IPS-15b (cell line): ENCODE data around the gene CHRNG.

Source experiments
- H3K27me3 ChIP-seq: one replicate; pipeline ENCODE4 v1.6.1; 2013; ENCODE audit warnings: low read length; ENCODE audit not compliant: control insufficient read depth, insufficient read depth
- H3K36me3 ChIP-seq: one replicate; pipeline ENCODE4 v1.6.1; 2013; ENCODE audit warnings: low read length; ENCODE audit not compliant: control insufficient read depth, insufficient read depth
- H3K4me1 ChIP-seq: one replicate; pipeline ENCODE4 v1.6.1; 2013; ENCODE audit warnings: mild to moderate bottlenecking, low read length; ENCODE audit not compliant: control insufficient read depth, insufficient read depth
- H3K4me3 ChIP-seq: one replicate; pipeline ENCODE4 v1.5.1; 2013; ENCODE audit warnings: low read depth, low read length
- H3K9ac ChIP-seq: one replicate; pipeline ENCODE4 v1.6.1; 2013; ENCODE audit warnings: low read depth, mild to moderate bottlenecking, low read length
- H3K9me3 ChIP-seq: one replicate; pipeline ENCODE4 v1.6.1; 2013; ENCODE audit warnings: mild to moderate bottlenecking, low read length; ENCODE audit not compliant: control insufficient read depth, insufficient read depth

The CHRNG gene, protein sequence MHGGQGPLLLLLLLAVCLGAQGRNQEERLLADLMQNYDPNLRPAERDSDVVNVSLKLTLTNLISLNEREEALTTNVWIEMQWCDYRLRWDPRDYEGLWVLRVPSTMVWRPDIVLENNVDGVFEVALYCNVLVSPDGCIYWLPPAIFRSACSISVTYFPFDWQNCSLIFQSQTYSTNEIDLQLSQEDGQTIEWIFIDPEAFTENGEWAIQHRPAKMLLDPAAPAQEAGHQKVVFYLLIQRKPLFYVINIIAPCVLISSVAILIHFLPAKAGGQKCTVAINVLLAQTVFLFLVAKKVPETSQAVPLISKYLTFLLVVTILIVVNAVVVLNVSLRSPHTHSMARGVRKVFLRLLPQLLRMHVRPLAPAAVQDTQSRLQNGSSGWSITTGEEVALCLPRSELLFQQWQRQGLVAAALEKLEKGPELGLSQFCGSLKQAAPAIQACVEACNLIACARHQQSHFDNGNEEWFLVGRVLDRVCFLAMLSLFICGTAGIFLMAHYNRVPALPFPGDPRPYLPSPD

DNA sequence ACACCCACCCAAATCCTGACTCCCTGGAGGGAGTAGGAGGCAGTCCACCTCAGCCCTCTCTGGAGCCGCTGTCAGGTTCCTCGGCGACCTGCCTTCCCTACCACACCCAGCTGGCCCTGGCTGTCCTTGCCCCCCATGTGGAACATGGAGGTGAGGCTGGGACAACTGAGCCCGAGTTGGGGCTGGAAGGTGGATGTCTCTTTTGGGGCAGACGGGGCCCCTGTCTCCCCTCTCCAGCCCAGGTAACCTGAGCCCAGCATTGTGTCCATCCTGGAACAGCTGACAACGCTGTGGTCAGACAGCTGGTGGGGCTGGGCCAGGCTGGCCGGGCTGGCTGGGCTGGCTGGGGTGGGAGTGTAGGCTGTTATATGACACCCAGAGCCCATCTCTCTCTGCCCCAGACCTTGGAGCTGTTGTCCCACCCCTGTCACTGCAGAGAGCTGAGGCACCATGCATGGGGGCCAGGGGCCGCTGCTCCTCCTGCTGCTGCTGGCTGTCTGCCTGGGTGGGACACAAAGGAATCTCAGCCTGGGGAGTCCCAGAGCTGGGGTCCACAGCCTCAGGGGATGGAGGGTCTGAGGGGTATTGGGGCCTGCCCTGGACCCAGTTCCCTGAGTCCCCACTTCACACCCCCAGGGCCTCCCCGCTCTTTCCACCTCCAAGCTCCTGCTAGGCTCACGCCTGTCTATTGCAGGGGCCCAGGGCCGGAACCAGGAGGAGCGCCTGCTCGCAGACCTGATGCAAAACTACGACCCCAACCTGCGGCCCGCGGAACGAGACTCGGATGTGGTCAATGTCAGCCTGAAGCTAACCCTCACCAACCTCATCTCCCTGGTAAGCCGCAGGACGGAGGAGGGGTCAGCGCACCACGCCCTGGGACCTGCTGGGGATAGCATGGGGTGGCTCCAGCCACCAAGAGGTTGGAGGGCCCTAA lies at the start of gene CHRNG:
CHRNG (plus strand) TSS at position 395 of the 934 bp plus-strand sequence; CDS start at position 451, 56 bp downstream.
- no peak within 1 kb of the TSS for H3K9ac ChIP-seq
- H3K4me3 ChIP-seq: no peak within 1 kb of the TSS
- no peaks in the 10 kb centered on the region for H3K27me3 ChIP-seq
- no peaks in the 10 kb centered on the region for H3K9me3 ChIP-seq
- H3K4me1 ChIP-seq: peaks cover 7% of the 10 kb centered on the region
- H3K36me3 ChIP-seq: no peaks in the 10 kb centered on the region

DNA sequence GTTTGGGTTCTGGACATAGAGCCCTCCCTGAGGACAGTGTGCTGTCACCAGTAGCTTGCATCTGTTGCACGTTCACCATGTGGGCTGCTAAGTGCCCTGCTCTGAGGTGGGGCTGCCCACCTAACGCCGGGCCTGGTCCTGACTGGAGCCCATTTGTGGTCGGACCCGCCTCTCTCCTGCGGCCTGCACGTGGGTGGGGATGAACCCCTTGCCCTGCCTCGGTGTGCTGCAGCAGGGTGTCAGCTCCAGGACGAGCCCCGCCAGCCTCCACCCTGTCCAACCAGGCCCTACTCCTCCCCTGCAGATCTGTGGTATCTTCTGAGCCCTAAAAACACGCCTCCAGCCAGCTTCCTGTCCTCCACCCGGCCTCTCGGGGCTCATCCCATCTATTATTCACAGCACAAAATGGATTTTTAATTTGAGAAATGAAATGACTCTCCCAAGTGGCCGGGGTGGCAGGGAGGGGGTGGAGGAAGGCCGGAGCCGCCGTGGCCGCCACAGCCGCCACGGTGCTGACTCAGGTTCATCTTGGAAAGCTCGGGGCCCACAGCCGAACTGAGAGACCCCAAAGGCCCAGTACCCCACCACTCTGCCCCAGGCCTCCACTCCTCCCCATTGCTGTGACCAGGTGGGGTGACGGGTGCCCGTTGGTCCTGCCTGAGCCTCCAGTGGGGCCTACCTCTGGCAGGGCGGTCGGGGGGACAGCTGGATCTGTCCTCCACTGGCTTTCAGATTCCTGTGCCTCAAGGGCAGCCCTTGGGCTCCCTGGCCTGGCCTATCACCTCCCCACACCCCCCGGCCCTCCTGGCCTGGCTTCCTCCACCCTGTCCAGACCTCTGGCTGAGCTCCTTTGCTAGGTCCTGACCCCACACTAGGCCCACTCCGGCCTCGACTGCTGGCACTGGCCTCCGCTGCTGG lies 49.0 kb upstream of the CHRNG start:
- Histone ChIP-seq H3K4me1 (peaks cover 6% of the 10 kb centered on the region), H3K9ac (no peak overlapping the region), H3K9me3 (no peaks in the 10 kb centered on the region), H3K4me3 (no peak overlapping the region), H3K36me3 (no peaks in the 10 kb centered on the region), H3K27me3 (peaks cover 32% of the 10 kb centered on the region)

DNA sequence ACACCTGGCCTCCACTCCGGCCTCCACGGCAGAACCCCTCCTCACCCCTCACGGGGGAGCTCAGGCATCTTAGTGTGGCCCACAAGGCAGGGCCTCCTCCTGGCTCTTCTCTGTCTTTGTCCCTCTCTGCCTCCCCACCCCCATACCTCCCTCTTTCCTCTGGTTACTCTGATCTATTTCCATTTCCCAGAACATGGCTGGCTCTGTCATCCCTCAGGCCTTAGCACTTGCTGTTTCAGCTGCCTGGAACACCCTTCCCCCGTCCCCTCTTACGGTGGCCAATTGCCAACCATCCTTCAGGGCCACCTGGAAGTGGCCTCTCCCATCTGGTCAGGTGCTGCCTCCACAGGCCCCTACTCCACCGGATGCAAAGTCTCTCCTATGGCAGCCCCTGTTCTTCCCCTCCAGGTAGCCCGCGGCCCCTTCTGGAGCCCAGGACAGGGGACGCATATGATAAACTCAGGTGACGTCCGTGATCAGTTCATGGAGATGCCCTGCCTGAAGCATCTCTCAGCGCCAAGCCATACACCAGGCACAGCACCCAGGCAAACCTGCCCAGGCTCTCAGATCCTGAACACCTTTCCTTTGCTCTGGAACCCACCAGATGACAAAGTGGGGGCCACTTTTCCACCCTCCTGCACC lies 48.2 kb upstream of the CHRNG start:
- Histone ChIP-seq H3K36me3 (no peaks in the 10 kb centered on the region), H3K27me3 (peaks cover 24% of the 10 kb centered on the region), H3K4me3 (no peak overlapping the region), H3K9ac (no peak overlapping the region), H3K9me3 (no peaks in the 10 kb centered on the region), H3K4me1 (peaks cover 6% of the 10 kb centered on the region)

DNA sequence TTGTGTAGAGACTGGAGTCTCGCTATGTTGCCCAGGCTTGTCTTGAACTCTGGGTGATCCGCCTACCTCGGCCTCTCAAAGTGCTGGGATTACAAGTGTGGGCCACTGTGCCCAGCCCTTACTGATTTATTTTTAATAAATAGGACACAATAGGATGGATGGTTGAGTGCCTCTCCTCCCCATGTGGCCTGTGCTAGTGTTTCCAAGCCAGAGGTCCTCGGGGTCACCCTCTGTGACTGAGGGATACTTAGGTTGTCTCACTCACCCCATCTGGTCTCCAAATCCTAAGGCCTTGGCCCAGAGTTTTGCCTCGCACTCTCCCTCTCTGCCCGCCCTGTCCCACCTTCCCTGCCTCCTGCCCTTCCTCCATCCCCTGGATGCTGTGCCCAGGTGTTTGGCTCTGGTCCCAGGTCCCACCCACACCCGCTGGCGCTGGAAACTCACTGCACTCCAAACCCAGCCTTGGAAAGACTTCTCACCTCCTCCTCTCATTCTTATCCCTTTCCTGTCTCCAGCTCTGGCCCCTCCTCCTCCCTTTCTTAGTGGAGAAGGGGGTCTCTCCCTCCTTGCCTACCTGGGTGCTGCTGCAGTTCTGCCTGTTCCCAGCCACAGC lies 47.1 kb upstream of the CHRNG start:
- H3K9ac ChIP-seq: no peak overlapping the region
- no peaks in the 10 kb centered on the region for H3K9me3 ChIP-seq
- H3K4me1 ChIP-seq: peaks cover 6% of the 10 kb centered on the region
- H3K27me3 ChIP-seq: peaks cover 15% of the 10 kb centered on the region
- H3K4me3 ChIP-seq: no peak overlapping the region
- H3K36me3 ChIP-seq: no peaks in the 10 kb centered on the region

DNA sequence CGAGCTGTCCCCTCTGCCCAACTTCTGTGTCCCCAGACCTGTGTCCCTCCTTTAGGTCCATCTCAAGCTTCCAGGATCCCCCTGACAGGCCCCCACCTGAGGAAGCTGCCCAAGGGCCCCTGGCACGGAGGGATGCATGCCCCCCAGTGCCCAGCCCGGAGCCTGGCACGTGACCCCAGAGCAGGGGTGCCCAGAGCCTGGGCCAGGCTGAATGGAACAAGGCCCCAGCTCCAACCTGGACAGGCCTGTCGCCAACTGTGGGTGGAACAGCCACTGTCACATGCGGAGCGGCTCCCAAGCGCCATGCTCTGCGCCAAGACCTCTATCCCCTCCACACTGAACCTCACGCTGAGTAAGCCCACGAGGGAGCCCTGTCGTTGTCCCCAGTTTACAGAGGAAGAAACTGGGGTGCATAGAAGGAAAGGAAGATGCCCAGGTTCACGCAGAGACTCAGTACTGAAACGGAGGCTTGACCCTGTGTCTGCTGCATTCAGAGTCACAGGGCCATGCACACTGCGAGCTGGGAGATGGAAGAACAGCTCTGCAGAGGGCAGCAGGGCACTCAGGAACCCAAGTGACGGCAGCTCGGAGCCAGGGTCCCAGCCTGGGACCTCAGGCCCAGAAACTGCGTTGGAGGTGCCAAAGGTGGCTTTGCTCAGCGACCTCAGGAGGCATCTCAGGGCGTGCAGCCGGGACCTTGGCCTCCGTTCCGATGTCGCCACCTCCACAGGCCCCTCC lies 46.4 kb upstream of the CHRNG start:
- H3K4me3 ChIP-seq: no peak overlapping the region
- no peaks in the 10 kb centered on the region for H3K9me3 ChIP-seq
- no peak overlapping the region for H3K9ac ChIP-seq
- H3K27me3 ChIP-seq: peaks cover 11% of the 10 kb centered on the region
- H3K36me3 ChIP-seq: no peaks in the 10 kb centered on the region
- peaks cover 6% of the 10 kb centered on the region for H3K4me1 ChIP-seq

DNA sequence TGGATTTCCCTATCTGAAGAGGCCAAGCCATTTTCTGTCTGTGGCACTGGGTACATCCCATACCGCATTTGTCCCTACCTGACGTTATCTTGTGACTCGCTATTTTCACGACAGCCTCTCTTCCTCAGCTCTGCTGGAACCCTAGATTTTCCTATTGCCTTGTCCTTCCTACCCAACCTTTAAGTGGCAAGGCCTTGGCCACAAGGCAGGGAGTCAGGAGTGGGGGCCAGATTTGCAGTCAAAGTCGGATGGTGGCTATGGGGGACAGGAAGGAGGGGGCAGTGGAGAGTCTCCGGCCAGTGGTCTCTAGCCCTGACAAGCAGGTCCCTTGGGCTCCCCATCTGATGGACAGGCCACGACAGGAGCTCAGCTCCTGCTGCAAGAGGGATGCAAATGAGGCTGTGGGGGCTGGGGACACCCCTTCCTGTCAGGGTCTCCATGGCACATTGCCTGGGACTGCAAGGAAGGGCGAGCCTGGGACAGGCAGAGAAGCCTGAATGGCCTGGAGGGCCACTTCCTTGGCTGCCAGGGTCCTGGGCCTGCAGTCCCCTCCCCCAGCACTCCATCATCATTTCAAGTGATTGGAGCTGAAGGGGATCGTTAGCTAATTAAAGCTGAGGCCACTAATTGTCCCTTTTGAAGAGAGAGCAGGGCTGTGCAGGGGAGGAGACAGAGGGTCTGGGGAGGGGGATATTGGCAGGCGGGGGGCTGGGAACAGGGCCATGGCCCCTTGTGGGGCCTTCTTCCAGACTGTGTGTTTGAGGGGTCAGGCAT lies 45.6 kb upstream of the CHRNG start:
- Histone ChIP-seq H3K9me3 (no peaks in the 10 kb centered on the region), H3K36me3 (no peaks in the 10 kb centered on the region), H3K4me3 (no peak overlapping the region), H3K27me3 (peaks cover 4% of the 10 kb centered on the region), H3K9ac (no peak overlapping the region), H3K4me1 (peaks cover 6% of the 10 kb centered on the region)

DNA sequence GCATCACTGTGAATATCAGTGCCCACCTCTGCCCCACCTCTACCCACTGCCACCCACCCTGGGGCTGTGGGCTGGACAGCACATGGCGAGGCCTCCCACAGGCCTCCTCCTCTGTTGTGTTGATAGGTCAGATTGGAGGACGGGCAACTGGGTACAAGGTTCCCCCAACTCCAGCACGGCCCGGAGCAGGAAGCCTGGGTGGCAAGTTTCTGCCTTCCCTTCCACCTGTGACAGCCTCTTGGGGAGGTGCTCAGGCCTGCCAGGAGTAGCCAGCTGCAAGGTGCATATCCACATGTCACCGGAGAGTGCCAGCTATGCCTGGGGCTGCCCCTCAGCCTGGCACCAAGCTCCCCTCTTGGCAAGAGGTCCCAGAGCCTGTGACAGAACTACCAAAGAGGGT lies 45.0 kb upstream of the CHRNG start:
- Histone ChIP-seq H3K36me3 (no peaks in the 10 kb centered on the region), H3K4me3 (no peak overlapping the region), H3K27me3 (no peaks in the 10 kb centered on the region), H3K9ac (no peak overlapping the region), H3K4me1 (peaks cover 2% of the 10 kb centered on the region), H3K9me3 (no peaks in the 10 kb centered on the region)

DNA sequence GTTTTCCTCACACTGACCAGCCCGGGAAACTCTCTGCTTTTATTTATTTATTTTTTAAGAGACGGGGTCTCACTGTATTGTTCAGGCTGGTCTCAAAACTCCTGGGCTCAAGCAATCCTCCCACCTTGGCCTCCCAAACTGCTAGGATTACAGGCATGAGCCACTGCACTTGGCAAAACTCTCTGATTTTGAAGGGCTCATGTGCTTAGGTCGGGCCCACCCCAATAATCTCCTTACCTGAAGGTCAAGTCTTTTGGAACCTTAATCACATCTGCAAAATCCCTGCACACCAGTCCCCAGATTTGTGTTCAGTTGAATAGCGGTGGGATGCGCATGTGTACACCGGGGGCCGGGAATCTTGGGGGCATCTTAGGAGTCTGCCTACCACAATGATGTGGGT lies 44.2 kb upstream of the CHRNG start:
- no peaks in the 10 kb centered on the region for H3K4me1 ChIP-seq
- no peak overlapping the region for H3K4me3 ChIP-seq
- H3K9ac ChIP-seq: no peak overlapping the region
- no peaks in the 10 kb centered on the region for H3K36me3 ChIP-seq
- H3K9me3 ChIP-seq: no peaks in the 10 kb centered on the region
- no peaks in the 10 kb centered on the region for H3K27me3 ChIP-seq

DNA sequence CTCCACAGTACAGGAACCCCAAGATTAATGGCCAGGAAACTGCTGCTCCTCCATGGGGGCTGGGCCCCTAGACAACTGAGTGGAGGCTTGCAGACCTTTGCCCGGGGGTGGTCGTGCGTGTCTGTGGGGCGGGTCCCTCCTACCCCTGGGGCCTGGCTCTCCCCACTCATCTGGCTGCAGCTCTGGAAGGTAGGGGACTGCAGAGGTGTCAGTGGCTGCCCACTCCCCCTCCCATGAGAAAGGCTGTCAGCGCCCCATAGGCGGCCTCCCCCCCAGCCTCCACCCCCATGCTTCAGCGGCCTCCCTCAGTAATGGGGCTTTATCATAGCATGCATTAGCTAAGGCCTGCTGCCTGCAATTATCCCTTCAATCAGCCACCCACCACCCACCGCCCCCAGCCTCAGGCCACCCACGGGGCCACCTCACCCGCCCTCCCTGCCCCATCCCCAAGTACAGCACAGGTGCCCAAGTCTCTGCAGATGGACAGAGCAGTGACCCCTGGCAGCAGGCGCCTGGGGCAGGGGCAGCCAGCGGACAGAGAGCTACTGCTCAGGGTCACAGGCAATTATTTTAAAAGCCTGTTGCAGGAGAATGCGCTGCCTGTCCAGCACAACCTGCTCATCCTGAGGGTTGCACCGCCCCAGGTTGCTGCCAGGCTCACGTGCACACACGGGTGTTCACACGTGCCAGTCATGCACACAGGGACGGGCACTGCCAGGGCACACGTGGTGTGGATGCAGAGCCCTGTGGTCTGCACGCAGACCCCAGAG lies 42.8 kb upstream of the CHRNG start:
- H3K4me3 ChIP-seq: no peak overlapping the region
- peaks cover 2% of the 10 kb centered on the region for H3K4me1 ChIP-seq
- no peak overlapping the region for H3K9ac ChIP-seq
- peaks cover 4% of the 10 kb centered on the region for H3K27me3 ChIP-seq
- H3K36me3 ChIP-seq: no peaks in the 10 kb centered on the region
- H3K9me3 ChIP-seq: no peaks in the 10 kb centered on the region
